Amygdala (tissue), 56 donors: ENCODE data around the gene ARRDC4.
A peak's percentile ranks its signal among the peaks of the same experiment; 100 is the strongest.

ENCODE experiments used
- DNase-seq, 56 donors: peaks; one replicate each; lab custom pipeline; 2025; lab: John Stamatoyannopoulos, UW

The ARRDC4 gene

DNA sequence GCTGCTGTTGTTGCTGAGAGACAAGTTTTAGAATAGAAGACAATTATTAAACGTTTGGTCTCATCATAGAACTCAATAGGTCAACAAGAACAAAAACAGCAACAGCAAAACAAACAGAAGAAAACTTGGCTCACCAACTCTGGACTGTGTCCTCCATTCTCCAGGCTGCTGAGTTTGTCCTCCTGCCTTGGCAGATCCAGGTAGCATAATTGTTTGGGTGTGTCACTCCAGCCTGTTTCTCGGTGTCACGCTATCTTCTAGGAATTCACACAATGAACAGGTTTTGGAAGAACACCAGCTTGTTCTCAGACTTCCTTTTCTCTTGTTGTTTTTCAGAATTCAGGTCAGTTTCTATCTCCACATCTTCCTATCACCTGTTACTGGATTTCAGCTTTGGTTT is 34.7 kb downstream of the ARRDC4 start:
- no peak for DNase-seq

DNA sequence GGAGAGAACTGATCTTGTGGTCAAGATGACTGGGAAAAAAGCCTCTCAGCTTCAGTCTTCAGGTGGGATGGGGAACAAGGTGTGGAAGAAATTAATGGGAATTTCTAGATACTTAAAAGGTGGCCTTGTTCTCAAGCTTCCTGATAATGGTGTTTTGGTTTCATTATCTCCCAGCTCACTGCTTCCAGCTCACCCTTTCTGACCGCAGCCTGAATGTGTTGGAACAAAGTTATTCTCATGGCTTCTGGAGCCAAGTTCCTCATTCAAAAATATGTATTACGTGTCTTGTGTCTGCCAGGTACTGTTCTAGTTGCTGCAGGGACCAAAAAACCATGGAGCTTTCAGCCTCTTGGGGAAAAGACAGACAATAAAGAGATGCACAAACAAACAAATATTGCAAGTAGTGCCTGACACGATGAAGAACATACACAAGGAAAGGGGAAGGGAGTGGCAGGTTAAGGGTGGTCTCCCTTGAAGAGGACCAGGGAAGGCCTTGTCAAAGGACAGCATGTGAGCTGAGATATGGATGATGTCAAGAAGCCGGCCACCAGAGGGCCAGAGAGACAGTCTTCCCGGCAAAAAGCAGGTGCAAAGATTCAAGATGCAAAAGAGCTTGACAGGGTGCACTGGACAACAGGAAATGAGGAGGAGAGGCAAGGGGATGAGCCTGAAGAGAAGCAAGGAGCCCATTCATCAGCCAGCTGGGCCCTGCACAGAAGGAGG is 35.5 kb downstream of the ARRDC4 start:
- DNase-seq, result no peak

DNA sequence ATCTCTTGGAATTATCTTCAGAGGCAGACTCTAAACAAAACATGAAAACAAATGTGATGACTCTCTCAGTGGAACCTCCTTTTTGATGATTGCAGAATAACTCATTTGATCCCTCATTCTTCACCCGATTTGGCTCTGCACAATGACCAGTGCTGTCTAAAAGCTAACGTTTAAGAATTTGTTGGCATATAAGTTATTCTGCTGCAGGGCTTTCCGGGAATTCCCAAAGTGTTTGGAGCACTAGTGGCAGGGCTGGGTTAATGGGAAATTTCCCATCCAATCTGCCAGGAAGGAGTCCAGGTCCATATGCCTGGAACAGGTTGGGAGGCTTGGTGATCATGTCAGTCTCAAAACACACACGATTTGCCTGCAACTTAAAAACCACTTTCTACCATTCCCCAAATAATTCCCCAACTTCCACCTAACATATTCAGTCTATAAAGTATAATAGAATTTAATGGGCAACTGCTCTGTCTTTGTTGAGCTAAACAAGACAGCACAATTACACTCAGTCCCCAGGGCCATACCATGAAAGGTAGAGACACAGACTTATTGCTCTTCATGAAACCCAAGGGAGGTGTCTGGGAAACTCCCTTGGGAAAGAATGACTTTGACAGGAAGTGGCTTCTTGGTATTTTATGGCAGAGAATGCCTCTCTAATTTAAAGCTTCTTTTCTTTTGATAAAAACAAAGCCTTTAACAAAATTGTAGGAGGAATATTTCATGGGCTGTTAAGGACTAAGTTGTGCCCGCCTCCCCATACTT is 38.0 kb downstream of the ARRDC4 start:
- DNase-seq, result no peak

DNA sequence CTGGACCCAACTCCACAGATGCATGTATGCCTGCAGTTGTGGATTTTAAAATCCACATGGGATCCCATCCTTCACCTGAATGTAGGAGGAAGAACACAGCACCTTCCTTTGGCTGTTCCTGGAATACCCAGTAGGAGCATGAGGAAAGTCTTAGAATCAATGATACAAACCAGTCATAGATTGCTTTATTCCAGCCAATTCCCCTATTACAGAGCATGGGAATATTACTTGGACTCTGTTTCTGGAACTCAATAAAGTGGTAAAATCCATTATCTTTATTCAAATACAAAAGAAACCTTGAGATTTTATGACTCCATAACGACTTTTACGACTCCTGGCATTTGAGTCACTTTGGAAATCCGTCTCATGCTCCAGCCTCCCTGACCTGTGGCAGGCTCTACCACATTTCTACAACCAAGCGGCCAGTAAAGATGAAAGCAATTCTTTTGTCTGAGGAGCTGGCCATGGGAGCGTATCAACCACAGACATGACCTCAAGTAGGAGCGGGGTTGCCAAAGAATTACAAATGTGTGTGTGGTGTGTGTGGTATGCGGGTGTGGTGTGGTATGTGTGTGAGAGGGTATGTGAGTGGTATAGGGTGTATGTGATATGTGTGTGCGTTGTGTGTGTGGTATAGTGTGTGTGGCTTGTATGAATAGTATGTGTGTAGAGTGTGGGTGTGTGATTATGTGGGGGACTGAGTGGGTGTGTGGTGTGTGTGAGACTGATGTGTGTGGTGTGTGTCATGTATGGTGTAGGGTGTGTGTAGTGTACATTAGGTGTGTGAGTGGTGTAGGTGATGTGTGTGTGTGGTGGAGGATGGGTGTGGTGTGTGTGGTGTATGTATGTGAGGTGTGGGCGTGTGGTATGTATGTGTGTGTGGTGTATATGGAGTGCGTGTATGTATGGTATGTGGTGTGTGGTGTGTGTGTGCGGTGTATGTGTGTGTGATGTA is 40.0 kb downstream of the ARRDC4 start:
- DNase-seq, result no peak

GRCh38 chr15:98001663-98002194 is 41.2 kb downstream of the ARRDC4 start:
- DNase-seq, result no peak

- no peak for DNase-seq
Observed at GRCh38 chr15:98002419-98002818, 41.9 kb downstream of the ARRDC4 start.

DNA sequence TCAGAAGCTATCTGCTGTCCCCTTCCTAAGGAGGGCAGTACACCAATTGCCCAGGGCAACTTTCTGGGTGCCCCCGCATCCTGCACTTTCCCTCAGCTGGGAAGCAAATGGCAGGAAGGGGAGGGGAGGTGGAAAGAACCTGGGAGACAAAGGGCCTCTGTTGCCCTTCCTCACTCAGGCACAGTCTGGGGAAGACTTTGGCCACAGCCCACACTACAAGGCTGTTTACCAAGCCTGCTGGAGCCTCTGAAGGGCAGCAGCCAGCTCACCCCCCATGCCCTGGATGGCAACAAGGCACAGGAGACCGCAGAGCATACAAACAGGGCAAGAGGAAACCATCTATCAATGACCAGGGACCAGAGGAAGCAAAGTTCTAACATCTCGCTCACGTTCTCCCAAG is 42.4 kb downstream of the ARRDC4 start:
- peak in 5 of 56 donors; percentile 10 to 23 (median 15) for DNase-seq

DNA sequence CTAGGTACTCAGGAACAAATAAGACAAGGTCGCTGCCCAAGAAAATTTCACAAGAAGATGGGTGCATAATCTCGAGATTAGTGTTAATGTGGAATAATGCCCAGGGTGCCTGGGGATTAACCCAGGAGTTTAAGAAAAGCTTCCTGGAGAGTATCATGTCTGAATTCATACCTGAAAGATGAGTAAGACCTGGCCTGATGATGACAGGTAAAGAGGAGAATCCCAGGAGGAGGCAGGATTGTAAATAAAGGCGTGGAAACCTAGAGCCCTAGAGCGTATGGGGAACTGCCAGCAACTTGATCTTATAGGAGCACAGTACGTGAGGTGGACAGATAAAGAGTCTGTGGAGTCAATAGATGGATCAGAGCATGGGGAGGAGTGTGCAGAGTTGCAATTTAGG is 43.0 kb downstream of the ARRDC4 start:
- no peak for DNase-seq

DNA sequence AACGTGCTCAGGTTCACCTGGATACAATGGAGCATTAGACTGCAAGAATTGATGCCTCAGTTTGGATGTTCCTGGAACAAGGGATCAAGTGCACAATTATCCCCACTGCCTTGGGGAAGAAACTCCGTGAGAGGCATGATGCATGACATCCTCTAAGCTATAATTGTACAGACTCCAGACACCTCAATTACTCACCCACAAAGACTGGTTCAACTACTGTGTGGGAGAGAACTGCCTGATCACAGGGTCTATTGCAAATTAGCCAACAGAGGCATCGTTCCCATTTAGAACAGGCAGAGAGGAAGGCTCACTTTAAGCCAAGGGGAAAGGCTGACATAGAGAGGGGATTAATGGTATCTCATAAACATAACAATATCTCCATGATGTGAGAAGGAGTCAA is 43.5 kb downstream of the ARRDC4 start:
- peak in 1 of 56 donors; percentile 11 for DNase-seq

DNA sequence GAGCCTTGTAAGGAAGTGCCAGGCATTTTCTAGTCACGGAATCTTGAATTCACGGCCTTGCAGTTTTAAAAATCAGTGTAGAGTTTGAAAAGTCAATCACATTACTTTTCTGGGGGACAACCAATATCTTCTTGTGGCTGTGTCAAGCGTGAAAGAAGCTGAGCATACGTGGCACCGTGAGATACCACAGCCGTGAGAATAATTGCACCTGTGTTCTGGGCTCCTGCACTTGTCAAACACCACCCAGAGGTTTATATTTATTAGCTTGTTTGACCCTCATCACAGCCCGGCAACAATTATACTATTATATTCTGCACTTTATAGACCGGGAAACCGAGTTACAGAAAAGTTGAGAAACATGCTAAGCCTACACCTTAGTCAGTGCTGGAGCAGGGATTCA is 45.2 kb downstream of the ARRDC4 start:
- no peak for DNase-seq

GRCh38 chr15:98009169-98009568 is 48.7 kb downstream of the ARRDC4 start:
- no peak for DNase-seq

GRCh38 chr15:98009971-98010370 is 49.5 kb downstream of the ARRDC4 start:
- DNase-seq, result no peak

DNA sequence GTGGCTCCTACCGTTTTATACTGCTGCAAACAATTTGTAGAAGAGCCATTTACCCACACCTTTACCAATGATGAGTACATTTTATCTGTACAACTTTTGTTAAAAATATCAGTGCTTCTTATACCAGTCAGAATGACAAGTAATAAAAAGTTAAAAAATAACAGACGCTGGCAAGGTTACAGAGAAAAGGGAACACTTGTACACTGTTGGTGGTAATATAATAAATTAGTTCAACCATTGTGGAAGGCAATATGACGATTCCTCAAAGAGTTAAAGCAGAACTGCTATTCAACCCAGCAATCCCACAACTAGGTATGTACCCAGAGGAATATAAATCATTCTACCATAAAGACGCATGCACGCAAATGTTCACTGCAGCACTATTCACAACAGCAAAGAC is 51.9 kb downstream of the ARRDC4 start:
- DNase-seq, result no peak

GRCh38 chr15:98013631-98014030 is 53.1 kb downstream of the ARRDC4 start:
- DNase-seq, result no peak

DNA sequence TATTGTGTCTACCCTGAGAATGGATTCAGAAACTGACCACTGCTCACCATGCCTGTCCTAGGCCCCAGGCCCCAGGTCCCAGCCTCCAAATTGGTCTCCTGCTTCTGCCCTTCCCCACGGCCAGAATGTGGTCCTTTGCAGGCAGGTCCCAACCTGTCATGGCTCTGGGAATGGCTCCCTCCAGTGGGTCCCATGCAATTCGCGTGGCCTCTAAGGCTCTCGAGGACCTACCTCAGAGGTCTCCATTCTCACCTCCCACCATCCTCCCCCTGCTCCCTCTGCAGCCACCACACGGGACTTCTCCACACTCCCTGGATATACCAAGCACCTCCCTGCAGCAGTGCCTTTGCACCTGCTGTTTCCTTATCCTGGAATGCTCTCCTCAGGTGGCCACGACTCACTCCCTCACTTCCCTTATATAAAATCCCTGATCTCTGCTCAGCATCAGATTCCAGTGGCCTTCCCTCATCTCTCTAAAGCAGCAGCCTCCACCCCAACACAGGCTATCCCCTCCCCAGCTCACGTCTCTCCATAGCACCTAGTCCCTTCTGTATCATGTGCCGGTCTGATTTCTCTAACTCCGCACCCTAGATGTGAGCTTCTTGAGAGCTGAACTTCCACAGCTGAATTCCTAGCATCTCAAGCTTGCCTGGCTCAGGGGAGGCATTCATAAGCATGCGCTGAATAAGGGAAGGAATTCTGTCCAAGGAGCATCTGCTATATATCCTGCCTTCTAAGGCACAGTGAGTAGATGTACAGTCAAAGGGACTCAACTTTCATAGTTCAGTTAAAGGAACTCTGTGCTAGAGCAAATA is 56.9 kb downstream of the ARRDC4 start:
- DNase-seq, result no peak

GRCh38 chr15:98018761-98019351 is 58.4 kb downstream of the ARRDC4 start:
- DNase-seq, result no peak
